ENCODE results near the gene PLP1. TPM values are rescaled to one million over a fixed set of nuclear protein-coding genes. Genes with fewer than 3 reads are reported as not detected.
"Not testable (repeated sequence)": the region's sequence is repeated elsewhere in the genome, so short reads cannot be mapped to it uniquely, and the experiment has no call there.

The PLP1 gene
- total RNA-seq, 1 experiment from 2014 or later: 88.3 TPM

- DNase-seq: no peak
- H2AFZ ChIP-seq (ENCODE audit: low read length): no peak overlapping the region
- no peak overlapping the region for H4K91ac ChIP-seq (ENCODE audit: insufficient read length, low read depth, low read length)
- H3K9me3 ChIP-seq (ENCODE audit: control insufficient read depth, low read depth, low read length): no peaks in the 10 kb centered on the region
- no peak overlapping the region for H3K14ac ChIP-seq (ENCODE audit: insufficient read depth, low read length)
- H4K5ac ChIP-seq (ENCODE audit: insufficient read length, low read depth, low read length): no peak overlapping the region
- H3K23ac ChIP-seq (ENCODE audit: insufficient read length, low read depth, low read length): no peak overlapping the region
- no peak overlapping the region for H2AK5ac ChIP-seq (ENCODE audit: insufficient read length, low read length)
- H4K8ac ChIP-seq (replicated peaks; ENCODE audit: insufficient read length, low read depth, low read length): no peak overlapping the region
- no peaks in the 10 kb centered on the region for H3K79me2 ChIP-seq (ENCODE audit: insufficient read depth, low read length)
- H3K18ac ChIP-seq (ENCODE audit: insufficient read length, low read depth, low read length): no peak overlapping the region
- H3K9me3 Mint-ChIP-seq: peaks cover 0 to 22% of the 10 kb centered on the region in 2 experiments; a peak in 2 of 5 replicates
- no peak overlapping the region for H3T11ph ChIP-seq (ENCODE audit: low read length)
- no peak overlapping the region for H3K9ac ChIP-seq (ENCODE audit: extremely low read depth, insufficient read length, low read length)
- no peaks in the 10 kb centered on the region for H3K36me3 Mint-ChIP-seq (ENCODE audit: insufficient read depth in 1 of 3, low read depth in 3 of 3)
- H3K4me1 Mint-ChIP-seq: no peaks in the 10 kb centered on the region
- no peak overlapping the region for H3K27ac Mint-ChIP-seq
- H3K4ac ChIP-seq (ENCODE audit: low read depth, low read length): no peak overlapping the region
- no peak overlapping the region for H2BK20ac ChIP-seq (ENCODE audit: low read depth, low read length, poor library complexity, severe bottlenecking)
- WGBS (ENCODE audit: extremely low coverage, insufficient read length, low lambda C conversion rate): no CpG with 5 or more reads among the region's 7 CpGs
- no peak for TF ChIP-seq CTCF (conservative IDR thresholded peaks at IDR 0.05)
- peaks cover 14% of the 10 kb centered on the region for H3K27me3 Mint-ChIP-seq (ENCODE audit: low read depth)
- no peak overlapping the region for H2BK120ac ChIP-seq (ENCODE audit: low read depth, low read length, poor library complexity, severe bottlenecking)
- no peak overlapping the region for H3K4me2 ChIP-seq (ENCODE audit: insufficient read depth, insufficient read length, low read length)
- no peaks in the 10 kb centered on the region for H4K20me1 ChIP-seq (ENCODE audit: control insufficient read depth, insufficient read depth, insufficient read length)
- no peaks in the 10 kb centered on the region for H3K27me3 ChIP-seq (ENCODE audit: insufficient read depth, low read length)
- H3K27ac ChIP-seq (ENCODE audit: insufficient read length, low read depth, low read length): no peak overlapping the region
- no peaks in the 10 kb centered on the region for H3K79me1 ChIP-seq (ENCODE audit: insufficient read depth, low read depth, low read length, poor library complexity, severe bottlenecking)
- no peaks in the 10 kb centered on the region for H3K4me1 ChIP-seq (ENCODE audit: insufficient read depth, low read length)
- no peak overlapping the region for H2BK12ac ChIP-seq (ENCODE audit: insufficient read length, low read depth, low read length)
- no peak overlapping the region for H3K4me3 Mint-ChIP-seq
- no peak overlapping the region for H3K56ac ChIP-seq (ENCODE audit: insufficient read length, low read depth, low read length)
- no peaks in the 10 kb centered on the region for H3K23me2 ChIP-seq (ENCODE audit: insufficient read length, low read depth, low read length, poor library complexity, severe bottlenecking)
- no peak overlapping the region for H2BK15ac ChIP-seq (ENCODE audit: low read depth, low read length)
- no peak overlapping the region for H2BK5ac ChIP-seq (ENCODE audit: insufficient read length, low read length)
Measured at GRCh38 chrX:103818842-103819619, 42.4 kb downstream of the PLP1 start.

GRCh38 chrX:103820802-103821201 is 44.2 kb downstream of the PLP1 start:
- H3K14ac ChIP-seq (ENCODE audit: insufficient read depth, low read length); H3T11ph ChIP-seq (ENCODE audit: low read length); H3K36me3 Mint-ChIP-seq (ENCODE audit: insufficient read depth in 1 of 3, low read depth in 3 of 3); H2AK5ac ChIP-seq (ENCODE audit: insufficient read length, low read length); H4K91ac ChIP-seq (ENCODE audit: insufficient read length, low read depth, low read length); H4K5ac ChIP-seq (ENCODE audit: insufficient read length, low read depth, low read length); H3K4me1 ChIP-seq (ENCODE audit: insufficient read depth, low read length); DNase-seq; H3K79me2 ChIP-seq (ENCODE audit: insufficient read depth, low read length); H3K27ac ChIP-seq (ENCODE audit: insufficient read length, low read depth, low read length); H3K23ac ChIP-seq (ENCODE audit: insufficient read length, low read depth, low read length); H3K4me3 Mint-ChIP-seq; H3K4ac ChIP-seq (ENCODE audit: low read depth, low read length); H3K4me1 Mint-ChIP-seq; H2BK120ac ChIP-seq (ENCODE audit: low read depth, low read length, poor library complexity, severe bottlenecking); H2AFZ ChIP-seq (ENCODE audit: low read length); H3K18ac ChIP-seq (ENCODE audit: insufficient read length, low read depth, low read length); H4K20me1 ChIP-seq (ENCODE audit: control insufficient read depth, insufficient read depth, insufficient read length); H3K4me2 ChIP-seq (ENCODE audit: insufficient read depth, insufficient read length, low read length); H3K27ac Mint-ChIP-seq; H2BK20ac ChIP-seq (ENCODE audit: low read depth, low read length, poor library complexity, severe bottlenecking); H2BK15ac ChIP-seq (ENCODE audit: low read depth, low read length); H3K23me2 ChIP-seq (ENCODE audit: insufficient read length, low read depth, low read length, poor library complexity, severe bottlenecking); H3K56ac ChIP-seq (ENCODE audit: insufficient read length, low read depth, low read length); H3K9ac ChIP-seq (ENCODE audit: extremely low read depth, insufficient read length, low read length); H3K9me3 ChIP-seq (ENCODE audit: control insufficient read depth, low read depth, low read length); H3K27me3 Mint-ChIP-seq (ENCODE audit: low read depth); H3K79me1 ChIP-seq (ENCODE audit: insufficient read depth, low read depth, low read length, poor library complexity, severe bottlenecking); H4K8ac ChIP-seq (replicated peaks; ENCODE audit: insufficient read length, low read depth, low read length); H3K27me3 ChIP-seq (ENCODE audit: insufficient read depth, low read length); H2BK12ac ChIP-seq (ENCODE audit: insufficient read length, low read depth, low read length); H2BK5ac ChIP-seq (ENCODE audit: insufficient read length, low read length): not testable (repeated sequence)
- no CpG with 5 or more reads among the region's 6 CpGs for WGBS (ENCODE audit: extremely low coverage, insufficient read length, low lambda C conversion rate)
- peaks cover 0 to 13% of the 10 kb centered on the region in 2 experiments; a peak in 2 of 5 replicates for H3K9me3 Mint-ChIP-seq

All from H9 (cell line).